HUES6 (cell line): ENCODE results near the gene SEMA7A.

Experiments
- H3K27ac ChIP-seq: 2 replicates; pipeline ENCODE4 v1.7.0; 2013; ENCODE audit warnings: low read depth, mild to moderate bottlenecking, low read length, inconsistent platforms
- H3K27me3 ChIP-seq: 2 replicates; pipeline ENCODE4 v1.6.1; 2013; ENCODE audit warnings: low read length; ENCODE audit not compliant: control insufficient read depth, insufficient read depth
- H3K36me3 ChIP-seq: 2 replicates; pipeline ENCODE4 v1.6.1; 2013; ENCODE audit warnings: low read length; ENCODE audit not compliant: control insufficient read depth, insufficient read depth
- H3K4me1 ChIP-seq: 2 replicates; pipeline ENCODE4 v1.6.1; 2013; ENCODE audit warnings: low read length; ENCODE audit not compliant: control insufficient read depth, insufficient read depth
- H3K4me3 ChIP-seq: 2 replicates; pipeline ENCODE4 v1.5.1; 2013; ENCODE audit warnings: low read depth, low read length
- H3K9ac ChIP-seq: one replicate; pipeline ENCODE4 v1.6.1; 2013; ENCODE audit warnings: mild to moderate bottlenecking, low read length
- H3K9me3 ChIP-seq: 2 replicates; pipeline ENCODE4 v1.6.1; 2013; ENCODE audit warnings: low read depth, low read length; ENCODE audit not compliant: control insufficient read depth, insufficient read depth

Gene SEMA7A

DNA sequence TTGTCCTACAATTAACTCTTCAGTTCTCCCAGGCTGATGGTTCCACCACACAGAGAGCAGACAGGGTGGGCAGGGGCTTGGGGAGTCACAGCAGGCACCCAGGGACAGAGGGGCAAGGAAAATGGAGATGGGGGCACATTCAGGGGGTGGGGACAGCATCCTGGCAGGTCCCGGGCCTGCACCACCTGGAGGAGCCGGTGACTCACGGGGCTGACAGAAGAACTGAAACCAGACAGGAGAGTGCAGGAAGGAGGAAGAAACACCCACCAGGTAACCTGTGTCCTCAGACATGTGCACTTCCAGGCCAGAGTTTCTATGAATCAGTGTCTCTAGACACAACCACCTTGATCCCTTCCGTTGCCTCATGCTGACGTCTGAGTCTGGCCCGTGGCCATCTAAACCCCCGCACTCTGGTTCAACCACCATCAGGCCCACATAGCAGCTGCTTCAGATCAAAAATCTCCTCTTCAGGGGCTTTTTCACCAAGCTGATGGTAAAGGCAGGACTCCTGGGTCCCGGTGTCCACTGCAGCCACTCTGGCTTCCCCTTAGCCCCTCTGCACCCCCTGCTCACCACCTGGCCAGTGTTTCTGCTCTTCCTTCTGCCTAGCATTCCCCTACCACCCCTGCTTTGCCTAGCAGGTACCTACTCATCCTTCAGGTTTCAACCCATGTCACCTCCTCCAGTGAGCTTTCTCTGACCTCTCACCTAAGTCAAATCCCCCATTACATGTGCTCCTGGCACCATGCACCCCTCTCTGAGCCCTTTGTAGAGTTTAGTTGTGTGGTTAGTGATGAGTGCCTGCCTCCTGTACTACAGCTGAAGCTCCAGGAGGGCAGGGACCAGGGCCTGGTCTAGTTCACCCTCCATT is 49.8 kb downstream of the SEMA7A start:
- H3K36me3 ChIP-seq = no peaks in the 10 kb centered on the region
- no peak overlapping the region for H3K9ac ChIP-seq
- no peaks in the 10 kb centered on the region for H3K27me3 ChIP-seq
- H3K9me3 ChIP-seq = no peaks in the 10 kb centered on the region
- H3K4me3 ChIP-seq = no peak overlapping the region
- H3K4me1 ChIP-seq = peaks cover 25% of the 10 kb centered on the region; the same call in 1 of the 2 replicates
- H3K27ac ChIP-seq = no peak overlapping the region

DNA sequence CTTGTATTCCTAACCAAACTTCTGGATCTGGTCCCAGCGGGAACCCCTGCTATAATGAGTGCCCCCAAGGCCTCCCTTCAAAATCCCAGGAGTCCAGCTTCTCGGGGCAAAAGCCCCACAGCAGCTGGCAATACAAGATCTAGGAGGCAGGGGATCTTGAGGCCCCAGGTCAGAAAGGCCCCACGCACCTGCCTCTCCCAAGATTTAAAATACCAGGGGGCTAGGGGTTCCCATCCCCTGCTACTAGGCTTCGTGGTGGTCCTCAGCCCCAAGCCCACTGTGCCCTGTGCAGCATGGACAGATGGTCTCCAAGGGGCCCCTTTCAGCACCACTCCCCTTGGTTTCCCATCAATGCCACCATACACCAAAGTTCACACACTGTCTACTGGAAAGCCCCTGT is 50.5 kb downstream of the SEMA7A start:
- Histone ChIP-seq H3K4me3 (no peak overlapping the region), H3K9ac (no peak overlapping the region), H3K9me3 (no peaks in the 10 kb centered on the region), H3K4me1 (peaks cover 25% of the 10 kb centered on the region; the same call in 1 of the 2 replicates), H3K36me3 (no peaks in the 10 kb centered on the region), H3K27ac (no peak overlapping the region), H3K27me3 (no peaks in the 10 kb centered on the region)

- Histone ChIP-seq H3K9me3 (no peaks in the 10 kb centered on the region), H3K4me3 (no peak overlapping the region), H3K27ac (no peak overlapping the region), H3K27me3 (no peaks in the 10 kb centered on the region), H3K36me3 (no peaks in the 10 kb centered on the region), H3K4me1 (peaks cover 22% of the 10 kb centered on the region; the same call in 1 of the 2 replicates), H3K9ac (no peak overlapping the region)
Observed at GRCh38 chr15:74382004-74382816, 51.5 kb downstream of the SEMA7A start.

DNA sequence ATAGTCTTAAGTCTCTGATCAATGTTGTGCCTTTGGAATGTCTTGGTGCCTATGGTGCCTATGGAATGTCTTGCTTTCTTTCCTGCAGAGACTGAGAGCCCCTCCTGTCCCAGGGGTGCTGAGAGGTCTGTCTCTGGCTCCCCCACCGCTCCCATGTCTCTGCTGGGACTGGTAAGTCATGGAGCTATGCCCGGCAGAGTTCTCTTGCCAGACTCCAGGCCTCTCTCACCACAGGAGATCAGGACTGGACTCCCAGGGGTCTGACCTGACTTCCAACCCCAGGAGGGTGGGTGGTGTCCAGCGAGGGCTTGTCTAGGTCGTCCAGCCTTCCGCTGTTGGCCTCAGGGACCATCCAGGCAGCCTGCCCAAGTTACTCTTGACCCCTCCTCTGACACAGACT is 52.3 kb downstream of the SEMA7A start:
- H3K9me3 ChIP-seq = no peaks in the 10 kb centered on the region
- H3K9ac ChIP-seq = no peak overlapping the region
- H3K4me1 ChIP-seq = peaks cover 18% of the 10 kb centered on the region; the same call in 1 of the 2 replicates
- no peaks in the 10 kb centered on the region for H3K36me3 ChIP-seq
- no peak overlapping the region for H3K4me3 ChIP-seq
- no peak overlapping the region for H3K27ac ChIP-seq
- no peaks in the 10 kb centered on the region for H3K27me3 ChIP-seq

GRCh38 chr15:74381190-74381453 is 52.6 kb downstream of the SEMA7A start:
- no peaks in the 10 kb centered on the region for H3K36me3 ChIP-seq
- no peak overlapping the region for H3K4me3 ChIP-seq
- H3K27ac ChIP-seq = no peak overlapping the region
- H3K9me3 ChIP-seq = no peaks in the 10 kb centered on the region
- no peak overlapping the region for H3K9ac ChIP-seq
- no peaks in the 10 kb centered on the region for H3K27me3 ChIP-seq
- H3K4me1 ChIP-seq = peaks cover 15% of the 10 kb centered on the region; the same call in 1 of the 2 replicates

DNA sequence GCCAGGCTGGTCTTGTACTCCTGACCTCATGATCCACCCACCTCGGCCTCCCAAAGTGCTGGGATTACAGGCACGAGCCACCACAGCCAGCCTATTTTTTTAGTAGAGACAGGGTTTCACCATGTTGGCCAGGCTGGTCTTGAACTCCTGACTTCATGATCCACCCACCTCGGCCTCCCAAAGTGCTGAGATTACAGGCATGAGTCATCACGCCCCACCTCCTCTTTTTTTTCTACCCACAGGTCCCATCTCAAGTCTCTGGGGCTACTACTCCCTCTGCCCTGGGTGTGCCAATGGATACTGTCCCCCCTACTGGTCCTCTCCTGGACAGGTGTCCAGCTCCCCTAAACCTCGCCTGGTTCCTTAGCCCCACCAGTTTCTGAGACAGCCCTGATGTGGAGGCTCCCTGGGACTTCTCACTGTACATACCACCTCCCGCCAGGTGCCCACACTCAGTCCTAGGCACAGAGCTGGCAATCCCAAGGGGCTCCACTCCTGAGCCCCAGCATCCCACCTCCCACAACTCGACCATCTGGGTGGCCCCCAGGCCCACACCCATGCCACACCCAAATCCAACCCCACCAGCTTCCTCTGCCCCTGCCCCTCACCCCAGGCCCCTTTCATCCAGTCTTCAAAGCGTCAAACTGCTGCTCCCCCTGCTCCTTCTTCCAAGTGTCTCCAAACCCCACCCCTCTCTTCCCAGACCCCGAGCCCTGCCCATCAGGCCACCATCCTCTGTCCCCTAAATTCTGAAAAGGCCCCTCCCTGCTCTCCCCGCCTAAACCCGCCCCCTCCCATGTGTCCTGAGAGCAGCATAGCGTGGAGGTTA is 53.2 kb downstream of the SEMA7A start:
- Histone ChIP-seq H3K27me3 (no peaks in the 10 kb centered on the region), H3K4me1 (peaks cover 9% of the 10 kb centered on the region; the same call in 1 of the 2 replicates), H3K4me3 (no peak overlapping the region), H3K27ac (no peak overlapping the region), H3K36me3 (no peaks in the 10 kb centered on the region), H3K9me3 (no peaks in the 10 kb centered on the region), H3K9ac (no peak overlapping the region)

DNA sequence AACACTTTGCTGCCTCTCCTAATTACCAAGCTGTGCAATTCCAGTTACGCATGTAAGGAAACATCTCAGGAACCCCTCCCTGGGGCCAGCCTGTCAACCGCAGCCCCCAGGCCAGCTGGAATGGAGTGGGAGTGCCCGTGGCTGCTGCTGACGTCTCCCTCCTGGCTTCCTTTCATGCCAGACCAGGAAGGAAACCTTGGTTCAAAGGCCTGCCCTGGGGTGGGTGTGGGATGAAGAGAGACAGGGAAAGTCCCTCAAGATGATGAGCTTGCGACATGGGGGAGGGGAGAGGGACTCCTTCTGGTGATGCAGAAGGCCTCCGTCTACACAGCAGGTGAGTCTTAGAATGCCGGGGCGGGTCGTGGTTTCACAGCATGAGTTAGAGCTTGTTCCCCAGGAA is 54.9 kb downstream of the SEMA7A start:
- no peaks in the 10 kb centered on the region for H3K36me3 ChIP-seq
- no peak overlapping the region for H3K4me3 ChIP-seq
- peaks cover 10% of the 10 kb centered on the region; the same call in 1 of the 2 replicates for H3K4me1 ChIP-seq
- no peaks in the 10 kb centered on the region for H3K27me3 ChIP-seq
- no peaks in the 10 kb centered on the region for H3K9me3 ChIP-seq
- H3K9ac ChIP-seq = no peak overlapping the region
- no peak overlapping the region for H3K27ac ChIP-seq

- H3K36me3 ChIP-seq = no peaks in the 10 kb centered on the region
- no peaks in the 10 kb centered on the region for H3K27me3 ChIP-seq
- peaks cover 15% of the 10 kb centered on the region for H3K4me1 ChIP-seq
- H3K9me3 ChIP-seq = no peaks in the 10 kb centered on the region
- H3K9ac ChIP-seq = no peak overlapping the region
- no peak overlapping the region for H3K27ac ChIP-seq
- no peak overlapping the region for H3K4me3 ChIP-seq
Observed at GRCh38 chr15:74377831-74378766, 55.7 kb downstream of the SEMA7A start.

GRCh38 chr15:74376825-74377581 is 56.8 kb downstream of the SEMA7A start:
- no peaks in the 10 kb centered on the region for H3K9me3 ChIP-seq
- no peak overlapping the region for H3K27ac ChIP-seq
- no peaks in the 10 kb centered on the region for H3K27me3 ChIP-seq
- no peaks in the 10 kb centered on the region for H3K36me3 ChIP-seq
- H3K4me1 ChIP-seq = peaks cover 13% of the 10 kb centered on the region
- no peak overlapping the region for H3K9ac ChIP-seq
- H3K4me3 ChIP-seq = no peak overlapping the region
